Fibroblast of skin of scalp (primary cell): ENCODE data around the gene C1QTNF12.

ENCODE experiments used
- DNase-seq: peaks from one replicate; pipeline ENCODE4 v3.0.0-alpha.2; 2013

The C1QTNF12 gene

GRCh38 chr1:1239614-1240347 is 6.7 kb downstream of the C1QTNF12 start:
- no peak for DNase-seq

GRCh38 chr1:1239227-1239613 is 7.3 kb downstream of the C1QTNF12 start:
- DNase-seq: no peak

- DNase-seq: no peak
These were observed 7.8 kb downstream of the C1QTNF12 start for GRCh38 chr1:1238702-1239178.

- no peak for DNase-seq
These were observed 8.4 kb downstream of the C1QTNF12 start for GRCh38 chr1:1237874-1238701.

GRCh38 chr1:1236945-1237873 is 9.3 kb downstream of the C1QTNF12 start:
- DNase-seq: no peak

GRCh38 chr1:1236176-1236763 is 10.3 kb downstream of the C1QTNF12 start:
- no peak for DNase-seq

- DNase-seq: no peak
These were observed 11.3 kb downstream of the C1QTNF12 start for GRCh38 chr1:1235016-1235744.

- DNase-seq: no peak
These were observed 12.2 kb downstream of the C1QTNF12 start for GRCh38 chr1:1234180-1234808.

GRCh38 chr1:1233567-1233892 is 13.0 kb downstream of the C1QTNF12 start:
- DNase-seq: no peak

GRCh38 chr1:1232796-1233566 is 13.5 kb downstream of the C1QTNF12 start:
- DNase-seq: no peak

- DNase-seq: no peak
These were observed 14.2 kb downstream of the C1QTNF12 start, which contains the start of gene B3GALT6 for GRCh38 chr1:1232208-1232795. B3GALT6 (plus strand) TSS chr1:1232237; CDS start chr1:1232279, 42 bp downstream.

- peak; percentile 98 for DNase-seq
These were observed 14.9 kb downstream of the C1QTNF12 start, which contains the start of gene SDF4 for GRCh38 chr1:1231400-1232207. SDF4 (minus strand) TSS chr1:1232001; CDS start chr1:1228772, 3,229 bp downstream.

- DNase-seq: peak; percentile 61
These were observed 15.7 kb downstream of the C1QTNF12 start for GRCh38 chr1:1230656-1231399.

GRCh38 chr1:1229770-1230169 is 16.8 kb downstream of the C1QTNF12 start:
- DNase-seq: no peak

GRCh38 chr1:1228596-1229321 is 17.8 kb downstream of the C1QTNF12 start:
- no peak for DNase-seq

- DNase-seq: no peak
These were observed 18.3 kb downstream of the C1QTNF12 start for GRCh38 chr1:1228187-1228586.

GRCh38 chr1:1227386-1227785 is 19.1 kb downstream of the C1QTNF12 start:
- DNase-seq: no peak
